ENCODE results near the gene PDCD7.
"Not testable (repeated sequence)": the region's sequence is repeated elsewhere in the genome, so short reads cannot be mapped to it uniquely, and the experiment has no call there.

PDCD7 gene

DNA sequence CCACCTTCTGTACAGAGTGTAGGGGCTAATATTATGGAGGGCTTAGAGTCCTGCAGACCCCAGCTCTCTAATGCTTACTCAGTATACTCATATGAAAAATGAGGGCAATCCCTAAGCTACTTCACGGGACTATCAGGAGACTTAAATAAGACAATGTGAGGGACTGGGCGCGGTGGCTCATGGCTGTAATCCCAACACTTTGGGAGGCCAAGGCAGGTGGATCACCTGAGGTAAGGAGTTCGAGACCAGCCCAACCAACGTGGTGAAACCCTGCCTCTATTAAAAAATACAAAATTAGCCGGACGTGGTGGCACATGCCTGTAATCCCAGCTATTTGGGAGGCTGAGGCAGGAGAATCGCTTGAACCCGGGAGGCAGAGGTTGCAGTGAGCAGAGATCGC lies 33.8 kb downstream of the PDCD7 start:
- H3K4me3 ChIP-seq (ENCODE audit: low read depth, low read length); H3K27me3 ChIP-seq (ENCODE audit: insufficient read depth, low read length); H3K79me2 ChIP-seq (ENCODE audit: control insufficient read depth, insufficient read depth, low read length, unreplicated experiment); H3K27ac ChIP-seq (ENCODE audit: low read depth, low read length); H3K4me1 ChIP-seq (ENCODE audit: control insufficient read depth, insufficient read depth, low read length, unreplicated experiment); H2AFZ ChIP-seq (ENCODE audit: low read length, unreplicated experiment): not testable (repeated sequence)
- peaks cover 16% of the 10 kb centered on the region; the same call in 1 of the 2 replicates for H3K36me3 ChIP-seq (ENCODE audit: insufficient read depth, low read length)

DNA sequence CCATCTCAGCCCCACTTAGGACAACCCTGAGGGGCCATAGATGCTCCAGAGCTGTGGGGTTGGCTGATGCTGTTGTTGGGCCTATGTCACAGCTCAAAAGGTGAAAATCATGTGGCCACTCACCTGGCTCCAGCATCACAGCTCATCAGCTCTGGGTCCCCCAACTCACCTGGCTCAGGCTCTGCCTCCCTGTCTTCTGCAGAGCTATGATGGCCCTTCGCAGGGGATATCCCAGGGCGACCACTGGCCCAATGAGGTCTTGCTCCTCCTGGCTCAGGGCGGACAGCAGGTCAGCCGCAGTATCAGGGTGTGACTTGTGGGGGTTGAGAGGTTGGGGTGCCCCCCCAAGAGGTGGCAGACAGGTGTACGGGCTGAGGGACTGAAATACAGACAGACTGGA lies 34.3 kb downstream of the PDCD7 start:
- H3K27ac ChIP-seq (ENCODE audit: low read depth, low read length): no peak overlapping the region
- peaks cover 16% of the 10 kb centered on the region; the same call in 1 of the 2 replicates for H3K36me3 ChIP-seq (ENCODE audit: insufficient read depth, low read length)
- no peaks in the 10 kb centered on the region for H3K79me2 ChIP-seq (ENCODE audit: control insufficient read depth, insufficient read depth, low read length, unreplicated experiment)
- H3K4me3 ChIP-seq (ENCODE audit: low read depth, low read length): no peak overlapping the region
- H3K4me1 ChIP-seq (ENCODE audit: control insufficient read depth, insufficient read depth, low read length, unreplicated experiment): no peaks in the 10 kb centered on the region
- no peaks in the 10 kb centered on the region for H3K27me3 ChIP-seq (ENCODE audit: insufficient read depth, low read length)
- H2AFZ ChIP-seq (ENCODE audit: low read length, unreplicated experiment): no peak overlapping the region

DNA sequence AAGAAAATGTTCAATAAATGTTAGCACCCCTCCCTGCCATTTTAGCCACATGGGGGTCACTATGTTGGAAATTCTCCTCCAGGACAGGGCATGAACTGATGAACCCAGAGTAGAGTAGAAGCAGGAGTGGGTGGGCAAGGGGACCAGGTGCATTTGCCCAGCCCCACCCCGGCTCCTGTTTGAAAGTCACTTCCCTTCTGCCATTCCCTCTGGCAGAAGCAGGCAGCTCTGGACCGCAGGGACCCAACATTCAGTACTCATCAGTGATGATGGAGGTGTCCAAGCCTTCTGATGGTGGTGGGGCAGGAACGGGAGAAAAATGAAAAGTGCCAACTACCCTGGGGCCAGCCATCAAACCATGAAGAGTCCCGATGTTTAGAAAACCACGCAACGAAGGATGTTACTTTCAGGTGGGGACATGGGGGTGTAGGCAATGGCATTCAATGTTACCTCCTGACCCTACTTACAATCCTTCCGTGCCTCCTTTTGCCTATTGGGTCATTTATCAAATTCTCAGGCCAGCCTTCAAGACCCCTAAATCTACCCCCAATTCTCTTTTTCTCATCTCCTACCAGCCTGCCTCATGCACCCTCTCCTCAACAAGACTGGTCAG lies 35.9 kb downstream of the PDCD7 start:
- Histone ChIP-seq H3K27me3 (ENCODE audit: insufficient read depth, low read length) (no peaks in the 10 kb centered on the region), H3K27ac (ENCODE audit: low read depth, low read length) (no peak overlapping the region), H2AFZ (ENCODE audit: low read length, unreplicated experiment) (no peak overlapping the region), H3K36me3 (ENCODE audit: insufficient read depth, low read length) (peaks cover 16% of the 10 kb centered on the region; the same call in 1 of the 2 replicates), H3K4me1 (ENCODE audit: control insufficient read depth, insufficient read depth, low read length, unreplicated experiment) (no peaks in the 10 kb centered on the region), H3K4me3 (ENCODE audit: low read depth, low read length) (no peak overlapping the region), H3K79me2 (ENCODE audit: control insufficient read depth, insufficient read depth, low read length, unreplicated experiment) (no peaks in the 10 kb centered on the region)

DNA sequence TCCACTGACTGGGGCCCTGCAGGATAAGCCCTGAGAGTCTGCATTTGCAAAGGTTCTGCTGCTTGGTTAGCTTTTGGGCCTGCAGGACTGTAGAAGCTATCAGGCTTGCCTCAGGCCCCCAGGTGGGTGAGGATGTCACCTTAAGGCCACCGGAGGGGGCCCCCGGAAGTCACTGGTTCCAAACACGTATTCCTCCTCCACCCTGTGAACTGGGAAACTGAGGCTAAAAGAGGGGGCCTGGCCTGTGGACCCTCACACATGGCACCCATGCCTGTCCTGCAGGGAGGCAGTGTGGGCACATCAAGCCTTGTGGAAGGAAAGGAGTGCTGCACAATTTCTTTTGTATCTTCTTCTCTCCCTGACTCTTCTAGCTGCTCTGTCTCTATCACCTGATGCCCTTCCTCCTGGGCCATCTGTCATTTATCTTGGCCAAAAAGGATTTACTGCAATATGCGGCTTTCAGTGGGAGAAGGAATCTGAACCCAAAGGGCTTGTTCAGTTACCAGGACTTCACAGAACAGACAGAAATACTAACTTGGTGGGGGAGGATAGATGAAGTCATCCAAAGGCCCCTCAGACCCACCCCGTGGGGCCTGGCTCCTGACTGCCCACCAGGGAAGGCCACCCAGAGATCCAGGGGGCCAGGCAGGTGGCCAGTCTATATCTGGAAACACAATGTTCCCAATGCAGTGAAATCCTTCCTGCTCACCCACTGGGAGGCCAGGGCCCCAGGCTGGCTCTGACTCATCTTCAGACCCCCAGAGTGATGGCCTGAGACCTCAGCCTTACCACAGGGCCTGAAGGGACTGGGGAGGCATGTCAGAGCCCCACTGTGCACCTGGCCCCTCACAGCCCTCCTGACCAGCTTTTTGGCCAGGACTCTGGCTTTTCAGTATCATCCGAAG lies 36.9 kb downstream of the PDCD7 start:
- H3K36me3 ChIP-seq (ENCODE audit: insufficient read depth, low read length): peaks cover 16% of the 10 kb centered on the region; the same call in 1 of the 2 replicates
- no peaks in the 10 kb centered on the region for H3K27me3 ChIP-seq (ENCODE audit: insufficient read depth, low read length)
- no peak overlapping the region for H3K27ac ChIP-seq (ENCODE audit: low read depth, low read length)
- no peak overlapping the region for H2AFZ ChIP-seq (ENCODE audit: low read length, unreplicated experiment)
- H3K4me3 ChIP-seq (ENCODE audit: low read depth, low read length): no peak overlapping the region
- H3K4me1 ChIP-seq (ENCODE audit: control insufficient read depth, insufficient read depth, low read length, unreplicated experiment): no peaks in the 10 kb centered on the region
- no peaks in the 10 kb centered on the region for H3K79me2 ChIP-seq (ENCODE audit: control insufficient read depth, insufficient read depth, low read length, unreplicated experiment)

DNA sequence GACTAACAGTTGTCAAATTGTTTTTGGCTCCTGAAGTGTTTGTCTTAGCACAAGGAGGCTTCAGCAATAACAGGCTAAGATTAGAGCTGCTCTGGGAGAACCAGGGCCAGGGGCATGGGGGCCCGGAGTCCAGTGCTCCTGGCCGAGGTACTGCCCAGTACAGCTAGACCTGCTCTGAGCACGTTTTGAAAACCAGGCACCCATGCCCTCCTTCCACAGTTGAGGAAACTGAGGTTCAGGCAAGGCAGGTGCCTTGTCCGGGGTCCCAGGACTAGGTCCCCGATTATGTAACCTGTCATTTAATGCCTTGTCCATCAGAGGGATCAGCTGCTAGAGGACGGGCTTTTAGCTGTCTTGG lies 37.9 kb downstream of the PDCD7 start:
- Histone ChIP-seq H3K27ac (ENCODE audit: low read depth, low read length) (no peak overlapping the region), H3K27me3 (ENCODE audit: insufficient read depth, low read length) (no peaks in the 10 kb centered on the region), H3K79me2 (ENCODE audit: control insufficient read depth, insufficient read depth, low read length, unreplicated experiment) (no peaks in the 10 kb centered on the region), H3K36me3 (ENCODE audit: insufficient read depth, low read length) (peaks cover 11% of the 10 kb centered on the region; the same call in 1 of the 2 replicates), H2AFZ (ENCODE audit: low read length, unreplicated experiment) (no peak overlapping the region), H3K4me1 (ENCODE audit: control insufficient read depth, insufficient read depth, low read length, unreplicated experiment) (no peaks in the 10 kb centered on the region), H3K4me3 (ENCODE audit: low read depth, low read length) (no peak overlapping the region)

DNA sequence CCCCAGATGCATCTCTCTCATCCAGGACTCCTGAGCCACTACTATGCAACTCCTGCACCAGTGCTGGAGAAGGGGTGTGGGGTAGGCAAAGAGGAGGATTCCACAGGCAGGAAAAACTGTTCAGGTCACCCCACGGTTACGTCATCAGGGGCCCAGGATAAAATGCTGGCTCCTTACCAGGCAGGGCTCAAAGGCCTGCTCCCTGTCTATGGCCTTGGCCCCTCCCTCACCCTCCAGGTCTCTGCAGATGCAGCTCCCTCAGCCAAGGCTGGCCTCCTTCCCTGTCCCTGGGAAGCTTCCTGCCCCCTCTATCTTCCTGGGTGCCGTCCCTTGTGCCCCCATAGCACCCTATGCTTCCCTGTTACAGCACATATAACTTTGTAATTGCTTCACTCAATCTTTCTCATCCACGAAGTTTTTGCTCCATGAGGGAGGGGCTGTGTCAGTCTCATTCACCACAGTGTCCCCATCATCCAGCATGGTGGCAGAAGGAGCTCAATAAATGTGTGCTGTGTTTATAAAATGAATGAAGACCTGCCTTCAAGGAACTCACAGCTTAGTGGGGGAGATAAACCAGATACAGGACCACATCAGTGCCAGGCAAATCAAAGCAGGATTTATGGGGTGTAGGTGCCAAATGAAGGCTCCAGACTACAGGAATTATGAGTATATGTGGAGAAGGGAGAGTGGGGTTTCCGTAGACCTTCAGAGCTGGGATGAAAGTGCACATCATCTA lies 38.4 kb downstream of the PDCD7 start:
- Histone ChIP-seq H3K27ac (ENCODE audit: low read depth, low read length) (no peak overlapping the region), H3K27me3 (ENCODE audit: insufficient read depth, low read length) (no peaks in the 10 kb centered on the region), H2AFZ (ENCODE audit: low read length, unreplicated experiment) (no peak overlapping the region), H3K4me1 (ENCODE audit: control insufficient read depth, insufficient read depth, low read length, unreplicated experiment) (no peaks in the 10 kb centered on the region), H3K79me2 (ENCODE audit: control insufficient read depth, insufficient read depth, low read length, unreplicated experiment) (no peaks in the 10 kb centered on the region), H3K4me3 (ENCODE audit: low read depth, low read length) (no peak overlapping the region), H3K36me3 (ENCODE audit: insufficient read depth, low read length) (peaks cover 8% of the 10 kb centered on the region; the same call in 1 of the 2 replicates)

DNA sequence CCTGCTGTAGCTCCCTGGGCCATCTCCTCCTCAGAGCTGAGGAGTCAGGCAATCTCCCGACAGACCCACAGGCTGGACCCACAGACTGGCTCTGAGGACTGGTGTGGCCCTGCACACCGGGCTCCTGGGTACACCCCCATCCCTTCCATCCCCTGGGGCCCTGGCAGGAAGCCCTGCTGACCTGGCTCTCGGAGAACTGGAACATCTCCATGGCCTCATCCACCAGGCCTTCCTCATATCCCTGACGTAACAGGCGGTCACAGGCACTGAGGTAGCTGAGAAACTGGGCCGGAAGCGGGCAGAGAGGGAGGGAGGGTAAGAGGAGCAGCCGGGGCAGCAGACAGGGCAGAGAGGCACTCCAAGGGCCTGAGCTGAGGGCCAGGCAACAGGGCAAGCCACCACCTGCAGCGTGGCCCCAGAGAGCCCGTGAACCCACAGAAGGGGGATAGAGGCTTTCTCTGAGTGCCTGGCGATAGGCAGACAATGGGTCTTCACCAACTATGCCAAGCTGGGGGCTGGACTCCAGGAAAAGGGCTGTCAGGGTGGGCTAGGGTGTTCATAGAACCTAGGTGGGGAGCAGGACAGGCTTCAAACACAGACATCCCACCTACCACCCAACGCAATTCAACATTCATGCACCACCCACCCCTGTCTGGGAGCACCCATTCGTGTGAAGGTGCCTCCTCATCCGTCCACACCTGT lies 39.2 kb downstream of the PDCD7 start:
- Histone ChIP-seq H3K4me1 (ENCODE audit: control insufficient read depth, insufficient read depth, low read length, unreplicated experiment) (no peaks in the 10 kb centered on the region), H3K36me3 (ENCODE audit: insufficient read depth, low read length) (peaks cover 8% of the 10 kb centered on the region; the same call in 1 of the 2 replicates), H3K79me2 (ENCODE audit: control insufficient read depth, insufficient read depth, low read length, unreplicated experiment) (no peaks in the 10 kb centered on the region), H3K4me3 (ENCODE audit: low read depth, low read length) (no peak overlapping the region), H2AFZ (ENCODE audit: low read length, unreplicated experiment) (no peak overlapping the region), H3K27me3 (ENCODE audit: insufficient read depth, low read length) (no peaks in the 10 kb centered on the region), H3K27ac (ENCODE audit: low read depth, low read length) (no peak overlapping the region)

DNA sequence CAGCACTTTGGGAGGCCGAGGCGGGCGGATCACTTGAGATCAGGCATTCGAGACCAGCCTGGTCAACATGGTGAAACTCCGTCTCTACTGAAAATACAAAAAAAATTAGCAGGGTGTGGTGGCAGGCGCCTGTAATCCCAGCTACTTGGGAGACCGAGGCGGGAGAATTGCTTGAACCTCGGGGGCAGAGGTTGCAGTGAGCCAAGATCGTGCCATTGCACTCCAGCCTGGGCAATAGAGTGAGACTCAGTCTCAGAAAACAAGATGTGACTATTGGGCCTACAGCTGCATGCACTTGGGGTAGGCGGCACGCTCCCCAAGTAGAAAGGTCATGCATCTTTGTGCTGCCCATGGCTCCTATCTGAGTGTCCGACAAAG lies 39.8 kb downstream of the PDCD7 start:
- not testable (repeated sequence) for H3K79me2 ChIP-seq (ENCODE audit: control insufficient read depth, insufficient read depth, low read length, unreplicated experiment); H3K27ac ChIP-seq (ENCODE audit: low read depth, low read length); H2AFZ ChIP-seq (ENCODE audit: low read length, unreplicated experiment); H3K4me1 ChIP-seq (ENCODE audit: control insufficient read depth, insufficient read depth, low read length, unreplicated experiment); H3K36me3 ChIP-seq (ENCODE audit: insufficient read depth, low read length); H3K4me3 ChIP-seq (ENCODE audit: low read depth, low read length); H3K27me3 ChIP-seq (ENCODE audit: insufficient read depth, low read length)

DNA sequence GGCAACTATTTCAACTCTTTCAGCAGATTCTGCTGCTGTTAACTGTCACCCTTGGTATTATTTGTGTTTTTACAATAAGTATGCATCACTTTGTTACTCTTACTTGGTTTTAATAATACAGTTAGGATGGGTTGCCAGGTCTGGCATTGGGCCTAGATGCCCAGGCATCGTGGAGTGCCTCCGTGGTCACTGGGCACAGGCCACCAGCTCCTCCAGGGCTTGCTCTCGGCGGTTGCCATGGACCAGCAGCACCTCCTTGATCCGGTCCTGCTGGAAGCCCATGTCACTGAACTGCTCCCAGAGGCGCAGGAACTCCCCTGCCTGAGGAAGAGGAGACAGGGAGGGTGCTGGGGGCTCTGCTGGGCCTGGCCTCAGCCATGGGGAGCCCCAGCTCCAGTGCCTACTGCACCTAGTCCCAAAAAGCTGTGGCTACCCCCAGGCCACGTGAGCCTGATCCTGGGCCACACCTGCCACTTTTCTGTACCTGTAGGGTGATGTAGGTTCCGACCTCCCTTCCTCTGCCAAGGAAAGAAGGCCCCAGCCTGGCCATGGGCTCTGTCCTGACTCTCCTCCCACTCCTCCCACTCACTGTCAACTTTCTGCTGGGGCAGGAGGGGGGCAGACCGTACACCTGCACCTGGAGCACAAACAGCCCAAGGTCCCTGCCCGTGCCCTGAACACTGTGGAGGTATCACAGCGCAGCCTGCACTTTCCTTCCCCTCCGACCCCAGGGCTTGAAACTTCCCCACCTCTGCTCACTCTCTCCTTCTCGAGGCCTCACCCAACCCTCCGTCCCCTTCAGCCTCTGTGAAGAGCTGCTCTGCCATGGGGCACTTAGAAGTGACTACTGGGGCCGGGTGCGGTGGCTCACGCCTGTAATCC lies 40.5 kb downstream of the PDCD7 start:
- no peaks in the 10 kb centered on the region for H3K4me1 ChIP-seq (ENCODE audit: control insufficient read depth, insufficient read depth, low read length, unreplicated experiment)
- no peak overlapping the region for H3K27ac ChIP-seq (ENCODE audit: low read depth, low read length)
- H3K36me3 ChIP-seq (ENCODE audit: insufficient read depth, low read length): 0 out of 2 replicates have a peak, but pooled peaks cover under 1% of the 10 kb centered on the region
- no peaks in the 10 kb centered on the region for H3K79me2 ChIP-seq (ENCODE audit: control insufficient read depth, insufficient read depth, low read length, unreplicated experiment)
- no peak overlapping the region for H3K4me3 ChIP-seq (ENCODE audit: low read depth, low read length)
- H3K27me3 ChIP-seq (ENCODE audit: insufficient read depth, low read length): no peaks in the 10 kb centered on the region
- H2AFZ ChIP-seq (ENCODE audit: low read length, unreplicated experiment): no peak overlapping the region

Measured in ACC112 (cell line).